ENCODE results near the gene NPPB.

DNA sequence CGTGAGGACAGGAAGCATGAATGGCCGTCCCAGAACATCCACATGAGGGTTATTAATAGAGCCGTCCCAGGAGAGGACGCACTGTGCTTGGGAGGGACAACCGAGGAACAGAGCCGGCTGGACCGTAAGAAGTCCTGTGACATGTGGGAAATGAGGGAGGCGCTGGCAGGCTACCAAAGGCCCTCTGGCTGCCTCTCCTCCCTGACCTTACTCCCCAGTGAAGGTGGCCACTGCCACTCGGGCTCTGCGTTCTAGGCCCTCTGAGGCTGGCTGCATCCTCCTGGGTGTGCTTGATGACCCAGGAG, 15.5 kb upstream of the NPPB start:
- no peak for TF ChIP-seq POLR2A (IDR thresholded peaks at IDR 0.05)
- TF ChIP-seq, protein P1, sequence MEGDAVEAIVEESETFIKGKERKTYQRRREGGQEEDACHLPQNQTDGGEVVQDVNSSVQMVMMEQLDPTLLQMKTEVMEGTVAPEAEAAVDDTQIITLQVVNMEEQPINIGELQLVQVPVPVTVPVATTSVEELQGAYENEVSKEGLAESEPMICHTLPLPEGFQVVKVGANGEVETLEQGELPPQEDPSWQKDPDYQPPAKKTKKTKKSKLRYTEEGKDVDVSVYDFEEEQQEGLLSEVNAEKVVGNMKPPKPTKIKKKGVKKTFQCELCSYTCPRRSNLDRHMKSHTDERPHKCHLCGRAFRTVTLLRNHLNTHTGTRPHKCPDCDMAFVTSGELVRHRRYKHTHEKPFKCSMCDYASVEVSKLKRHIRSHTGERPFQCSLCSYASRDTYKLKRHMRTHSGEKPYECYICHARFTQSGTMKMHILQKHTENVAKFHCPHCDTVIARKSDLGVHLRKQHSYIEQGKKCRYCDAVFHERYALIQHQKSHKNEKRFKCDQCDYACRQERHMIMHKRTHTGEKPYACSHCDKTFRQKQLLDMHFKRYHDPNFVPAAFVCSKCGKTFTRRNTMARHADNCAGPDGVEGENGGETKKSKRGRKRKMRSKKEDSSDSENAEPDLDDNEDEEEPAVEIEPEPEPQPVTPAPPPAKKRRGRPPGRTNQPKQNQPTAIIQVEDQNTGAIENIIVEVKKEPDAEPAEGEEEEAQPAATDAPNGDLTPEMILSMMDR (IDR thresholded peaks at IDR 0.05), result no peak
